Panc1 (cell line): Measurements from ENCODE around the gene TRPC4AP. TPM values are rescaled to one million over a fixed set of nuclear protein-coding genes. Genes with fewer than 3 reads are reported as not detected.

Experiments used
- ATAC-seq: fragments of 200-7000 bp; cut with Tn5 transposase; 2 replicates; pipeline ENCODE4 v1.9.1; 2020; ENCODE audit warnings: mild to moderate bottlenecking, moderate library complexity
- BruUV-seq: library from RNA; stranded (reverse); fragments of 400-500 nt; replicated peaks from 2 replicates; lab custom pipeline; 2021; lab: Mats Ljungman, UMichigan
- CTCF ChIA-PET: fragments of 300-600 bp; sonication (Branson Sonifier 250); formaldehyde crosslinking; loops from one replicate; lab custom pipeline; 2022; ENCODE audit warnings: antibody characterized with exemption; lab: Charles Lee
- POLR2A ChIA-PET: fragments of 300-600 bp; sonication (Branson Sonifier 250); formaldehyde crosslinking; loops from one replicate; lab custom pipeline; 2022; ENCODE audit warnings: antibody characterized with exemption; lab: Charles Lee
- DNase-seq: peaks from one replicate; pipeline ENCODE4 v3.0.0-alpha.2; 2010; ENCODE audit warnings: low read depth, low spot score
- H3K27ac ChIP-seq: 2 replicates; pipeline ENCODE4 v1.5.1; 2011; ENCODE audit warnings: mild to moderate bottlenecking, low read length, inconsistent platforms
- H3K27me3 ChIP-seq: fragments of 200-500 bp; sonication (Bioruptor generic); 2 replicates; pipeline ENCODE4 v1.6.0; 2014; ENCODE audit warnings: low read length, inconsistent platforms; ENCODE audit not compliant: control insufficient read depth, insufficient read depth
- H3K36me3 ChIP-seq: fragments of 200-500 bp; sonication (Bioruptor generic); 2 replicates; pipeline ENCODE4 v1.5.1; 2014; ENCODE audit warnings: inconsistent platforms, mild to moderate bottlenecking, low read length, moderate library complexity; ENCODE audit not compliant: control insufficient read depth, insufficient read depth
- H3K4me1 ChIP-seq: 2 replicates; pipeline ENCODE4 v1.5.1; 2011; ENCODE audit warnings: inconsistent platforms, mild to moderate bottlenecking, low read length, moderate library complexity; ENCODE audit not compliant: control insufficient read depth, insufficient read depth
- H3K4me3 ChIP-seq, 2 experiments: 2 replicates each; pipeline ENCODE4 v1.5.1; 2011 to 2012; ENCODE audit warnings: low read depth in 2 of 2, low read length in 2 of 2, mild to moderate bottlenecking in 2 of 2, inconsistent platforms in 1 of 2, moderate library complexity in 1 of 2
- H3K9me3 ChIP-seq: fragments of 200-500 bp; sonication (Bioruptor generic); 2 replicates; pipeline ENCODE4 v1.5.1; 2014; ENCODE audit warnings: low read depth, mild to moderate bottlenecking, inconsistent platforms, low read length, moderate library complexity; ENCODE audit not compliant: control insufficient read depth, insufficient read depth
- CTCF ChIP-seq: fragments of 450-650 bp; IDR thresholded peaks from 2 replicates; pipeline ENCODE4 v1.5.1; 2017; ENCODE audit warnings: mild to moderate bottlenecking
- POLR2AphosphoS5 ChIP-seq: IDR thresholded peaks from 2 replicates; pipeline ENCODE4 v1.6.1; 2012; ENCODE audit warnings: mild to moderate bottlenecking, low read depth, low read length, moderate library complexity
- REST ChIP-seq, 2 experiments: IDR thresholded peaks; 2 replicates each; pipeline ENCODE4 v1.6.1; 2011 to 2012; ENCODE audit warnings: low read depth in 2 of 2, control low read depth in 1 of 2, low read length in 1 of 2, mild to moderate bottlenecking in 1 of 2, moderate library complexity in 1 of 2; ENCODE audit not compliant: insufficient read depth in 1 of 2
- SIN3A ChIP-seq: IDR thresholded peaks from 2 replicates; pipeline ENCODE4 v1.6.1; 2012; ENCODE audit warnings: low read depth, mild to moderate bottlenecking, low read length, moderate library complexity, borderline replicate concordance; ENCODE audit not compliant: insufficient read depth
- TCF7L2 ChIP-seq: IDR thresholded peaks from 2 replicates; pipeline ENCODE4 v1.6.1; 2011; ENCODE audit warnings: mild to moderate bottlenecking, low read depth, low read length, inconsistent platforms
- in situ Hi-C: cut with HindIII; loops from 2 replicates; pipeline ENCODE4 v1.10.0; 2016; ENCODE audit warnings: low sequenced_read_pairs, low pct_unique_long_range_greater_than_20kb
- intact Hi-C: fragments of 100-400 bp; cut with micrococcal nuclease; formaldehyde crosslinking; loops from one replicate; pipeline ENCODE4 v1.10.0; 2022; ENCODE audit not compliant: unreplicated experiment
- total RNA-seq: library from RNA; stranded (reverse); gene quantifications from one replicate; pipeline ENCODE4 v1.2.1, GENCODE V29; 2021; ENCODE audit not compliant: unreplicated experiment

Gene TRPC4AP
- total RNA-seq, 1 experiment from 2014 or later = 48.4 TPM

DNA sequence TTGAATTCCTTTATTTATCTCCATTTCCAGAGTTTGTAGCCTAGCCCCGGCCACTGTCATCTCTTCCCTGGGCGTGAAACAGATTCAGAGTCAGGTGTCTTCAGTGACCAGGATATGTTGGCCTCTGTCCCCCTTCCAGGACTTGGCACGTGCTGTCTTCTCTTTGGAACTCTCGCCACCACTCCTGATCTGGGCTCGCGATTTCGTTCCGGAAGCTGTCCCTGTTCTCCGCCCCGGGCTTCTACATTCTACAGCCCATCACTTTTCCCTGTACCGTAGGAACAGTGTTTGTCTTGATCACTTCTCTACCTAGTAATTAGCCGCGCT lies 137.7 kb downstream of the TRPC4AP start:
- ATAC-seq (peak; percentile 24), DNase-seq (no peak)
- no peaks in the 10 kb centered on the region for H3K27me3 ChIP-seq
- no peak for TF ChIP-seq REST (IDR thresholded peaks at IDR 0.05; ENCODE audit: insufficient read depth in 1 of 2, low read depth in 2 of 2, low read length in 1 of 2)
- no peak for TF ChIP-seq POLR2AphosphoS5
- TF ChIP-seq TCF7L2 = no peak
- no peak for TF ChIP-seq SIN3A
- no peak for TF ChIP-seq CTCF
- ChIA-PET CTCF (interaction anchor here (0.6 kb wide), 1 partner anchor 82 kb away, joined by 3 read pairs; the partner anchor contains the start of gene GGT7), POLR2A (interaction anchor here (0.6 kb wide), 1 partner anchor 328 kb away, joined by 4 read pairs; no protein-coding TSS in a partner anchor)
- in situ Hi-C loops (no loop called here), intact Hi-C loops (no loop called here)
- no TSS peak for BruUV-seq
- no peaks in the 10 kb centered on the region for H3K9me3 ChIP-seq
- H3K36me3 ChIP-seq = 0 out of 2 replicates have a peak, but pooled peaks cover 2% of the 10 kb centered on the region
- H3K4me1 ChIP-seq = peaks cover 11% of the 10 kb centered on the region
- H3K4me3 ChIP-seq = peak overlapping the region; percentile 69 to 92
- peak overlapping the region; percentile 93 for H3K27ac ChIP-seq

- ChIA-PET POLR2A (no interaction called here), CTCF (interaction anchor here (0.6 to 1.1 kb wide), 2 partner anchors 31 to 81 kb away, joined by 3 to 6 read pairs; partner anchors contain the start of gene GGT7)
- peaks cover 11% of the 10 kb centered on the region for H3K4me1 ChIP-seq
- in situ Hi-C loops (no loop called here), intact Hi-C loops (no loop called here)
- no peak overlapping the region for H3K4me3 ChIP-seq
- TF ChIP-seq SIN3A (no peak), TCF7L2 (no peak), POLR2AphosphoS5 (no peak), REST (IDR thresholded peaks at IDR 0.05; ENCODE audit: insufficient read depth in 1 of 2, low read depth in 2 of 2, low read length in 1 of 2) (no peak), CTCF (no peak)
- no peaks in the 10 kb centered on the region for H3K27me3 ChIP-seq
- no peak overlapping the region for H3K27ac ChIP-seq
- 0 out of 2 replicates have a peak, but pooled peaks cover 2% of the 10 kb centered on the region for H3K36me3 ChIP-seq
- ATAC-seq (no peak), DNase-seq (no peak)
- BruUV-seq = no TSS peak
- H3K9me3 ChIP-seq = no peaks in the 10 kb centered on the region
Measured at GRCh38 chr20:34953960-34954359, 138.6 kb downstream of the TRPC4AP start.
